B cell (primary cell): ENCODE data around the gene CERT1. TPM values are rescaled to one million over a fixed set of nuclear protein-coding genes. Genes with fewer than 3 reads are reported as not detected.

ENCODE experiments used
- ATAC-seq: fragments of 200-7000 bp; cut with Tn5 transposase; one replicate; pipeline ENCODE4 v1.10.0; 2021; ENCODE audit warnings: low read depth, mild to moderate bottlenecking, moderate number of reproducible peaks, moderate library complexity
- CTCF ChIA-PET: fragments of 350-600 bp; sonication (Branson Sonifier 250); formaldehyde crosslinking; loops from one replicate; lab custom pipeline; 2021; ENCODE audit warnings: antibody characterized with exemption, inconsistent platforms; lab: Charles Lee
- POLR2A ChIA-PET: fragments of 350-600 bp; sonication (Branson Sonifier 250); formaldehyde crosslinking; loops from one replicate; lab custom pipeline; 2021; ENCODE audit warnings: antibody characterized with exemption; lab: Charles Lee
- DNase-seq: peaks from one replicate; pipeline ENCODE4 v3.0.0; 2013
- H2AFZ ChIP-seq: 2 replicates; pipeline ENCODE4 v1.6.1; 2012; ENCODE audit warnings: mild to moderate bottlenecking, low read depth, low read length; ENCODE audit not compliant: insufficient read depth, poor library complexity, severe bottlenecking
- H3K27ac ChIP-seq, 2 donors: 1 replicate in 1 of 2; 2 replicates in 1 of 2; pipeline ENCODE4 v1.5.1; 2012 to 2013; ENCODE audit warnings: low read length in 2 of 2, mild to moderate bottlenecking in 2 of 2, moderate library complexity in 1 of 2
- H3K27me3 ChIP-seq, 4 experiments: fragments of 200-600 bp in 1 of 4; sonication (generic) in 1 of 4; replicated peaks in 1 of 4; 1 replicate in 2 of 4; 2 replicates in 2 of 4; pipeline versions ENCODE4 v1.6.1 to v1.7.0; 2013 to 2016; ENCODE audit warnings: low read length in 3 of 4, mild to moderate bottlenecking in 2 of 4, mixed read lengths in 1 of 4, moderate library complexity in 1 of 4; ENCODE audit not compliant: insufficient read depth in 4 of 4, control insufficient read depth in 3 of 4; ENCODE audit errors: control extremely low read depth in 1 of 4
- H3K36me3 ChIP-seq, 2 experiments: replicated peaks in 1 of 2; 1 replicate in 1 of 2; 2 replicates in 1 of 2; pipeline versions ENCODE4 v1.6.1 to v1.7.1; 2013; ENCODE audit warnings: low read length in 1 of 2; ENCODE audit not compliant: insufficient read depth in 2 of 2, control insufficient read depth in 1 of 2; ENCODE audit errors: control extremely low read depth in 1 of 2, extremely low read depth in 1 of 2
- H3K4me1 ChIP-seq, 2 donors: fragments of 200-600 bp in 1 of 2; sonication (generic) in 1 of 2; 1 replicate in 1 of 2; 2 replicates in 1 of 2; pipeline versions ENCODE4 v1.5.1 to v1.6.1; 2013 to 2017; ENCODE audit warnings: low read length in 2 of 2; ENCODE audit not compliant: control insufficient read depth in 2 of 2, insufficient read depth in 2 of 2
- H3K4me2 ChIP-seq: replicated peaks from 2 replicates; pipeline ENCODE3; 2012; ENCODE audit warnings: mild to moderate bottlenecking, low read depth, low read length; ENCODE audit not compliant: poor library complexity, severe bottlenecking
- H3K4me3 ChIP-seq, 5 experiments: fragments of 200-600 bp in 1 of 5; sonication (generic) in 1 of 5; 1 replicate in 3 of 5; 2 replicates in 2 of 5; pipeline versions ENCODE4 v1.5.1 to v1.7.0; 2011 to 2016; ENCODE audit warnings: low read length in 4 of 5, mild to moderate bottlenecking in 4 of 5, low read depth in 2 of 5, control low read depth in 1 of 5, moderate library complexity in 1 of 5; ENCODE audit not compliant: insufficient read depth in 1 of 5; ENCODE audit errors: control extremely low read depth in 1 of 5, extremely low read depth in 1 of 5
- H3K79me2 ChIP-seq: fragments of 200-600 bp; sonication (generic); one replicate; pipeline ENCODE4 v1.6.0; 2016; ENCODE audit warnings: low read length; ENCODE audit not compliant: control insufficient read depth, insufficient read depth
- H3K9ac ChIP-seq: fragments of 200-600 bp; sonication (generic); 2 replicates; pipeline ENCODE4 v1.6.1; 2017; ENCODE audit warnings: mild to moderate bottlenecking, low read length, moderate library complexity
- H3K9me3 ChIP-seq, 3 donors: one replicate each; pipeline versions ENCODE4 v1.6.1 to v1.7.1; 2013; ENCODE audit warnings: low read length in 2 of 3; ENCODE audit not compliant: control insufficient read depth in 2 of 3, insufficient read depth in 1 of 3; ENCODE audit errors: control extremely low read depth in 1 of 3
- H4K20me1 ChIP-seq: 2 replicates; pipeline ENCODE4 v1.6.0; 2012; ENCODE audit warnings: mild to moderate bottlenecking, low read length; ENCODE audit not compliant: insufficient read depth, control insufficient read depth, poor library complexity, severe bottlenecking
- H3K27ac Mint-ChIP-seq: one replicate; pipeline ENCODE4 v1.8.0; 2021; ENCODE audit warnings: mixed read lengths
- H3K27me3 Mint-ChIP-seq: one replicate; pipeline ENCODE4 v1.8.0; 2021; ENCODE audit warnings: mixed read lengths
- H3K4me1 Mint-ChIP-seq: one replicate; pipeline ENCODE4 v1.8.0; 2021; ENCODE audit warnings: mixed read lengths
- H3K4me3 Mint-ChIP-seq: one replicate; pipeline ENCODE4 v1.8.0; 2021; ENCODE audit warnings: mixed read lengths
- H3K9me3 Mint-ChIP-seq: one replicate; pipeline ENCODE4 v1.8.0; 2022; ENCODE audit warnings: mixed read lengths; ENCODE audit not compliant: insufficient read depth
- EZH2 ChIP-seq: IDR thresholded peaks from 2 replicates; pipeline ENCODE4 v1.6.1; 2012; ENCODE audit warnings: borderline replicate concordance, low read depth, mild to moderate bottlenecking, moderate library complexity, low read length; ENCODE audit not compliant: insufficient read depth, poor library complexity, severe bottlenecking
- WGBS: methylation state at CpG from one replicate; pipeline ENCODE4 v1.1.5; 2013; ENCODE audit warnings: missing lambda C conversion rate; ENCODE audit not compliant: insufficient coverage; 5-methylcytosine and 5-hydroxymethylcytosine counted together
- intact Hi-C: fragments of 100-400 bp; cut with micrococcal nuclease; formaldehyde crosslinking; loops from one replicate; pipeline ENCODE4 v1.10.0; 2022
- polyA plus RNA-seq: library from polyadenylated mRNA; depleted of rRNA; stranded (reverse); fragments of >200 nt; gene quantifications from 2 replicates; pipeline ENCODE4 v1.2.3, GENCODE V29; 2012
- total RNA-seq, 2 donors: library from RNA; stranded (reverse); fragments of 120-200 nt in 1 of 2; gene quantifications; 1 replicate in 1 of 2; 2 replicates in 1 of 2; pipeline versions ENCODE4 v1.2.3 to v1.2.4, GENCODE V29; 2013 to 2022
- TF ChIP-seq, protein P1 (sequence below): fragments of 200-600 bp; IDR thresholded peaks from one replicate; pipeline ENCODE4 v1.8.0; 2022; ENCODE audit warnings: antibody characterized with exemption, mild to moderate bottlenecking

Gene CERT1
- total and polyA plus RNA-seq, 2 donors (not counting 1 experiment from before 2014, with no cell fraction given): 13.7 to 60.5 TPM

GRCh38 chr5:75558981-75559632 is 47.7 kb upstream of the CERT1 start:
- no CpG with 5 or more reads among the region's 4 CpGs for WGBS
- intact Hi-C loops: no loop called here
- no peak overlapping the region for H3K27ac Mint-ChIP-seq
- Histone ChIP-seq H3K27ac (no peak overlapping the region), H3K4me3 (no peak overlapping the region), H3K9me3 (peaks cover 0 to 3% (median under 1%) of the 10 kb centered on the region in 3 donors), H3K27me3 (no peaks in the 10 kb centered on the region), H3K4me2 (no peak overlapping the region), H2AFZ (no peak overlapping the region), H3K4me1 (peaks cover 0 to 5% of the 10 kb centered on the region in 2 donors), H4K20me1 (peaks cover 8% of the 10 kb centered on the region), H3K79me2 (peaks cover 42% of the 10 kb centered on the region), H3K9ac (no peak overlapping the region), H3K36me3 (peaks cover 2 to 4% of the 10 kb centered on the region in 2 experiments)
- no peak for TF ChIP-seq EZH2
- TF ChIP-seq, protein P1, sequence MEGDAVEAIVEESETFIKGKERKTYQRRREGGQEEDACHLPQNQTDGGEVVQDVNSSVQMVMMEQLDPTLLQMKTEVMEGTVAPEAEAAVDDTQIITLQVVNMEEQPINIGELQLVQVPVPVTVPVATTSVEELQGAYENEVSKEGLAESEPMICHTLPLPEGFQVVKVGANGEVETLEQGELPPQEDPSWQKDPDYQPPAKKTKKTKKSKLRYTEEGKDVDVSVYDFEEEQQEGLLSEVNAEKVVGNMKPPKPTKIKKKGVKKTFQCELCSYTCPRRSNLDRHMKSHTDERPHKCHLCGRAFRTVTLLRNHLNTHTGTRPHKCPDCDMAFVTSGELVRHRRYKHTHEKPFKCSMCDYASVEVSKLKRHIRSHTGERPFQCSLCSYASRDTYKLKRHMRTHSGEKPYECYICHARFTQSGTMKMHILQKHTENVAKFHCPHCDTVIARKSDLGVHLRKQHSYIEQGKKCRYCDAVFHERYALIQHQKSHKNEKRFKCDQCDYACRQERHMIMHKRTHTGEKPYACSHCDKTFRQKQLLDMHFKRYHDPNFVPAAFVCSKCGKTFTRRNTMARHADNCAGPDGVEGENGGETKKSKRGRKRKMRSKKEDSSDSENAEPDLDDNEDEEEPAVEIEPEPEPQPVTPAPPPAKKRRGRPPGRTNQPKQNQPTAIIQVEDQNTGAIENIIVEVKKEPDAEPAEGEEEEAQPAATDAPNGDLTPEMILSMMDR: no peak
- H3K4me1 Mint-ChIP-seq: peaks cover 13% of the 10 kb centered on the region
- no peaks in the 10 kb centered on the region for H3K27me3 Mint-ChIP-seq
- DNase-seq (no peak), ATAC-seq (no peak)
- POLR2A ChIA-PET: no interaction called here
- H3K9me3 Mint-ChIP-seq: peaks cover 13% of the 10 kb centered on the region
- no peak overlapping the region for H3K4me3 Mint-ChIP-seq
- CTCF ChIA-PET: no interaction called here

GRCh38 chr5:75558221-75558620 is 46.8 kb upstream of the CERT1 start:
- ChIA-PET CTCF (no interaction called here), POLR2A (no interaction called here)
- no peaks in the 10 kb centered on the region for H3K27me3 ChIP-seq
- no peak overlapping the region for H3K4me3 ChIP-seq
- Mint-ChIP-seq H3K4me1 (peaks cover 11% of the 10 kb centered on the region), H3K27ac (no peak overlapping the region), H3K4me3 (no peak overlapping the region), H3K27me3 (no peaks in the 10 kb centered on the region), H3K9me3 (peaks cover 6% of the 10 kb centered on the region)
- H3K9ac ChIP-seq: no peak overlapping the region
- H3K27ac ChIP-seq: no peak overlapping the region
- H3K79me2 ChIP-seq: peaks cover 42% of the 10 kb centered on the region
- no peak for DNase-seq
- no peak overlapping the region for H3K4me2 ChIP-seq
- intact Hi-C loops: no loop called here
- no peak for TF ChIP-seq EZH2
- TF ChIP-seq, protein P1: no peak
- no CpG with 5 or more reads among the region's 1 CpG for WGBS
- H3K4me1 ChIP-seq: peaks cover 0 to 5% of the 10 kb centered on the region in 2 donors
- no peak for ATAC-seq
- H3K36me3 ChIP-seq: peaks cover 2 to 8% of the 10 kb centered on the region in 2 experiments
- H2AFZ ChIP-seq: no peak overlapping the region
- H4K20me1 ChIP-seq: peaks cover 4% of the 10 kb centered on the region
- peaks cover 0 to 3% (median 0%) of the 10 kb centered on the region in 3 donors for H3K9me3 ChIP-seq
